SK-N-MC (cell line): ENCODE measurements around the gene ATP8B3.

Experiments
- EZH2 ChIP-seq: fragments of 200-600 bp; sonication (generic); IDR thresholded peaks from one replicate; pipeline ENCODE4 v1.6.1; 2017; ENCODE audit warnings: antibody characterized with exemption
- POLR2AphosphoS5 ChIP-seq: IDR thresholded peaks from 2 replicates; pipeline ENCODE4 v1.6.1; 2012; ENCODE audit warnings: mild to moderate bottlenecking, low read depth, low read length, borderline replicate concordance

GRCh38 chr19:1777149-1777548 is 34.9 kb downstream of the ATP8B3 start:
- no peak for TF ChIP-seq POLR2AphosphoS5
- no peak for TF ChIP-seq EZH2
